HG02798 (cell line): ENCODE data around the gene EHBP1.
"Not testable (repeated sequence)": the region's sequence is repeated elsewhere in the genome, so short reads cannot be mapped to it uniquely, and the experiment has no call there.

Experiments
- ATAC-seq: cut with Tn5 transposase; IDR thresholded peaks from one replicate; pipeline ENCODE4 v1.9.1; 2021; ENCODE audit warnings: mild to moderate bottlenecking; ENCODE audit not compliant: unreplicated experiment, poor library complexity

EHBP1 gene

GRCh38 chr2:63056107-63057050, 350.9 kb downstream of the EHBP1 start:
- no peak for ATAC-seq

GRCh38 chr2:63057249-63058143, 352.0 kb downstream of the EHBP1 start:
- no peak for ATAC-seq

GRCh38 chr2:63058144-63058920, 352.8 kb downstream of the EHBP1 start:
- no peak for ATAC-seq

GRCh38 chr2:63058921-63059792, 353.6 kb downstream of the EHBP1 start:
- ATAC-seq: no peak

- ATAC-seq: no peak
These were observed 354.4 kb downstream of the EHBP1 start for GRCh38 chr2:63059793-63060471.

GRCh38 chr2:63060472-63060991, 355.0 kb downstream of the EHBP1 start:
- ATAC-seq: no peak

- ATAC-seq: no peak
These were observed 358.7 kb downstream of the EHBP1 start for GRCh38 chr2:63064197-63064596.

GRCh38 chr2:63064661-63065060, 359.1 kb downstream of the EHBP1 start:
- no peak for ATAC-seq

GRCh38 chr2:63066265-63066664, 360.8 kb downstream of the EHBP1 start:
- no peak for ATAC-seq

GRCh38 chr2:63066838-63067237, 361.3 kb downstream of the EHBP1 start:
- ATAC-seq: no peak

- no peak for ATAC-seq
These were observed 366.2 kb downstream of the EHBP1 start for GRCh38 chr2:63071664-63072063.

- ATAC-seq: no peak
These were observed 368.5 kb downstream of the EHBP1 start for GRCh38 chr2:63073994-63074393.

- ATAC-seq: not testable (repeated sequence)
These were observed 368.9 kb downstream of the EHBP1 start for GRCh38 chr2:63074399-63074798.

GRCh38 chr2:63078852-63079606, 373.5 kb downstream of the EHBP1 start:
- no peak for ATAC-seq

GRCh38 chr2:63081404-63081803, 375.9 kb downstream of the EHBP1 start:
- ATAC-seq: no peak

GRCh38 chr2:63086687-63087086, 381.2 kb downstream of the EHBP1 start:
- ATAC-seq: no peak

GRCh38 chr2:63092401-63092800, 386.9 kb downstream of the EHBP1 start:
- ATAC-seq: no peak

- ATAC-seq: no peak
These were observed 387.3 kb downstream of the EHBP1 start for GRCh38 chr2:63092857-63093256.
